ENCODE data around the gene DNAJC18.
A peak's percentile ranks its signal among the peaks of the same experiment; 100 is the strongest.

Gene DNAJC18

GRCh38 chr5:139403418-139403786 is 35.9 kb downstream of the DNAJC18 start:
- DNase-seq (ENCODE audit: low spot score): no peak

DNA sequence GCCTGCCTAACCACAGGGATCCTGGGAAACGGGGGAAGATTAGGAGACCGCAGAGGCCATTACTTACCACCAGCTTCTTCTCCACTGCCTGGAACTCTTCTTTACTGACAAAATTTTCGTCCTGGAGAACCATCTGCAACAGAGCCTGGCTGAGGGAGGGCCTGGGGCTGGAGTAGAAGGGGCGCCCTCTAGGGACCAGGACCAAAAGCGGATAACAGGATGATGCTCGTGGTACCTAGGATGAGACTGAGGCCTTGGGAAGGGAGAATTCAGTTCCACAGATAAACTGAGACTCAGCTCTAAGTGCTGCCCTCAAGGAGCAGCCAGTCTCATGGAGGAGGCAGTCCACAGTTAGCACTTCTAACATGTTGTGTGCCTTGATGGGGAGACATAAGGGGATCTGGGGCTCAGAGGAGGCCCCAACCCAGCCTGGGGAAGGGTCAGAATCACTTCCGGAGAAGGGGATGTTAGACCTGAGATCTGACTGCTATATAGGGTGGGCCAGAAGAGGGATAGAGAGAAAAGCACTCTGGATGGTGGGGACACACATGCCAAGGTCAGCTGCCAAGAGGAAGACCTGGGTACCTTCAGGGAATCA is 36.7 kb downstream of the DNAJC18 start:
- no peak for DNase-seq (ENCODE audit: low spot score)

- no peak for DNase-seq (ENCODE audit: low spot score)
Measured at GRCh38 chr5:139401546-139401945, 37.8 kb downstream of the DNAJC18 start.

DNA sequence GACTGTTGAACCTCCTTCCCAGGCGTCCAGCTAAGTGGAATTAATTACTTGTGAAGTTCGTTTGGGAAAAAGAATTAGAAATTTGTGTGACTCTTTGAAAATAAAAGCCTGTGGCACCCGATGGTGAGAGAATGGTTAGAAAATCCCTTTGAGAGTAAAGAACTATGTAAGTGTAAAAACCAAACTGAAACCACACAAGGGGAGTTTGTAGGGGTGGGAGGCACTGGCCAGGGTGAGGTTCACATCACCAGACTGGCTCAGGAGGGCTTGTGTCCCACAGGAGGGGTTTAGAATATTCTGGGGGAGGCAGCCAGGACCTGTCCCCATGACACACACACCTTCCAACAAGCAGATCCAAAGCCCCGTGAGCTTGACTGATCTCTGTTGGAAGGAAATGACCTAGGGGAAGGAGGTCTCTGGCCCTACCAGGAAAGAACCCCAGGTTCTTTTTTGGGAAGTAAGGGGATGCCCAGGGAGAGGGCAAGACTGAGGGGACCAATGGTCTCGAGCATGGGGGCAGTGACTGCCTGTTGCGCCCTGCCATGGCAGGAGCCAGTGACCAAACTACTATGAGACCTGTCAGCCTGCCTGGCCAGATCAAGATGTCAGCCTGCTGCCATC is 39.7 kb downstream of the DNAJC18 start:
- no peak for DNase-seq (ENCODE audit: low spot score)

DNA sequence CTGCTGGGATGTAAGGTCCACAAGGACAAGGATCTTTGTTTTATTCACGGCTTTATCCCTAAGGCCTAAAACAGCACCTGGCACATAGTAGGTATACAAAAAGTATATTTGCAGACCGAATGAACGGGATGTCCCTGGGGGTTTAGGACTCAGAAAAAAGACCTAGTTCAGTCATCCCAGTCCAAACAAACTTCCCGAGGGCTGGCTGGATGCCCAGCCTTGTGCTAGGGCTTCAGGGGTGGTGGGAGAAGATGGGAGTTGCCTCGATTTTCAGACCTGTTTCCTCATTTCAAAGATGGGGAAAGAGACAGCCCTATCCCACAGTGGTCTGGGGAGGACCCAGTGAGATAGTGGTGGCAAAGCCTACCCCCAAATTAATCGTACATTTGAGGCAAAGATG is 41.4 kb downstream of the DNAJC18 start:
- DNase-seq (ENCODE audit: low spot score): no peak

DNA sequence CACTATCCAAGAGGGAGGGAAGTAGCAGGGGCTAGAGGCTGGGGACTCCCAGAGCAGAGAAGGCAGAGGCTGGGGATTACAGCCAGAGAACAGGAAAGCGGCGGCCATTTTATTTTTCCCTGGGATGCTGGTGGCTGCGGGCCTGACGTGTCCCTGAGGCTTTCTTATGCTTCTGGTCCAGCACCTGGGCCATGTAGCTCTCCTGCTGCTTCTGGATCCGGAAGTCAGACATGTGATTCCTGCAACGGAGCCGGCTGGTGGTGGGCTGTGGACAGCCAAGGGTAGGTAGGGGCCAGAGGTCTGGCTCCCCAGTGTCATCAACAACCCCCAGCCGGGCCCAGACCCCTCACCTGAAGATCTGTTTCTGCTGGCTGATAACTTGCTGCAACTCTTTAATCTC is 42.6 kb downstream of the DNAJC18 start:
- no peak for DNase-seq (ENCODE audit: low spot score)

DNA sequence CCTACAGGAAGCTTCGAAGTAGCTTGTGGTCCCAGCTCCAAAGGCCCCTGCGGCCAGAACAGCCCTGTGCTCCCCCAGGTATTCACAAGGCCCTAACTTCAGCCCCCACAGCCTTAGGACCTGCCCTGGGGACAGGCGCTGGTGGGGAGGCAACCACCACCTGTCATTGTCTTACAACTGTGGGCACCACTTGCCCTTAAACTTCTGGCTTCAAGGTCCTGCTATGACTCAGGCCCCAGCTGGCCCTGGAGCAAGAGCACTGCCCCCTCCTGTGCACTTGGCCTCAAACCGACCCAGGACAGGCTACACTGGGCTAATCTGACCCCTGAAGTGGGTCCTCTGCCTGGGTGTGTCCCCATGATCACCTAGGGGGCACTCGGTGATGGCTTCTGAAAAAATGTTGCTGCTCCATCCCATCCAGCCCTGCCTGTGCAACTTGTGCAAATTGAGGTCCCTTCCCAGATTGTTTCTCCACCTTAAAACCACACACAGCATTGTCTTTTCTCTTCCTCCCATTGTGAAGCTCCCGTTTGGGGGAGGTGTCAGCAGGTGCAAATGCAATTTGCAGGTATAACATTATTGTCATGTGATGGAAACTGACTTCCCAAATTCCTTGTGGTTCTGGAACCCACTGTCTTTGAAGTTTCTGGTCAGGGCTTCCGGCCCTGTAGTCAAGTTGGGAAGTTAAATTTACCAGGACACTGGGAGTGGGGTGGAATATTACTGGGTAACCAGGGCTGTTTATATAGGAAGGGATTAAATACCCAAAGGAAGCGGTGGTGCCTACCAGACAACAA is 43.3 kb downstream of the DNAJC18 start:
- no peak for DNase-seq (ENCODE audit: low spot score)

DNA sequence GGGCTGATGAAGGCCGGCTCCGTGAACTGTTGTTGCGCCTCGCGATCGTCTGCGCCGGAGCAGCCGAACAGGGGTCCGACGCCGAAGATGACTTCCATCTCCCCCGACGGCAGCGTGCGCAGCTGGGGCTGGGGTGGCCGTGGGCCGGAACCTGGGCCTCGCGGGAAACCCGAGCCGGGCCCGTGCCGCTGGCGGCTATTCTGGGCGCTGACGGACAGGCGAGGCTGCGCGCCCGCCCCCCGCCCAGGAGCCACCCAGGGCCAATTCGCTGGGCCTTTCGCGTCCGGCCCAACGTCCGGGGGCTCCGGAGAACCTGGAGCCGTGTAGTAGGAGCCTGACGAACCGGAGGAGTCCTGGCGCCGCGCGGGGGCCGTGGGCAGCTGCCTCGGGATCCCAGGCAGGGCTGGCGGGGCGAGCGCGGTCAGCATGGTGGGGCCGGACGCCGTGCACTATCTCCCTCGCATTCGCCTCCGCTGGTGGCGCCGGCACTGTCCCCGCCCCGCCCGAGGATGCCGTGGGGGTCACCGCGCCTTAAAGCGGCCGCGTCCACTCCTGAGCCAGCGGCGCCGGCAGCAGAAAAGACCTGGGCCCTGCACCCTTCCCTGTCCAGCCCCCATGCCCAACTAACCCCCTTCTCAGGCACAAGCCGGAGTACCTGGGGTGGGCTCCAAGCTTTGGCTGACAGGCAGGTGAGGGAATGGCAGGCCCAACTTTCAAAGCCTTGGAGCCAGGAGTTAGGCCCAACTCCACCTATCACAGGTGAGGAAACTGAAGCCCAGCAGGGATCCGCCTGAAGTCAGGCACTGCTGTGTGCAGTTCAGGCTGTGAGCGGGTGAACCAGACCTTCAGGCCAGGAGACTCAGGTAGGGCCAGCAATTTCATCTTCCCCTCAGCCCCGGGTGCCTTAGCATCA is 44.4 kb downstream of the DNAJC18 start, which contains the start of gene PROB1:
Gene PROB1, minus strand, starts transcription at position 451 of the 913 bp plus-strand sequence. Its CDS starts 23 bp downstream, at position 428.
- DNase-seq (ENCODE audit: low spot score): no peak

- DNase-seq (ENCODE audit: low spot score): no peak
Measured at GRCh38 chr5:139394123-139394653, 45.1 kb downstream of the DNAJC18 start.

GRCh38 chr5:139393497-139394122 is 45.7 kb downstream of the DNAJC18 start:
- DNase-seq (ENCODE audit: low spot score): no peak

DNA sequence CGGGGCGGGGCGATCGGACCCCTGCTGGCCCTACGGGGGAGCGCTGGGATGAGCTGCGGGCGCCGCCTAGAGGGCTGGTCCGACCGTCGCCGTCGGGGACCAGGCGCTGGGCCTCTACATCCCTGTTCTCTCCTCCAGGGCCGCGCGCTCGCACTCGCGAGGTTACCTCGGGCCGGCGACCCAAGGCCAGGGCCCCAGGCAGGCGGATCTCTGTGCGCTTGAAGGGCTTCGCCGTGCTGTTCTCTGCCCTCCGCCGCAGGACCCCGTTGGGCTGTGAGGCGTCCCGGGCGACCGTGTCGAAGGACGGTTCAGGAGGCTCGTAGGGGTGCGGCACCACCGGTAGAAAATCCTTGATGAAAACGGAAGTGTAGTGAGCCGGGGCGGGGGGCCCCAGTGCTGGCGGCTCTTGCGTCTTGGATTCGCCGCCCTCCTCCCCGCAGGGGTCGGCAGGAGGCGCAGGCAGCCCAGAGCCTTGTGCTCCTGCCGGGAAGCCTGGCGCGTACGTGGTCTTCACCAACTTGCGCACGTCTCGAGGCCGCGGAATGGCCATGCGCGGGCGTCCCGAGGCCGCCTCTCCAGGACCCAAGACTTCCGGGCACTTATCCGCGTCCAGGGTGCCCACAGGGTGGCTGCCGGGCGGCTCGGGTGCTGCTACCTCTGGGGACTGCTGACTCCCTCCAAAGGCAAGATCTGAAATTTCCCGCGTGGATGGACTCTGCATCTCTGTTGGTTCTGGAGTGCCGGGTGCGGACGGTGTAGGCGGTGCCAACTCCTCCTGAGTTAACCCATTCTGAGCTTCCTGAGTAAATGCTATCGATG is 46.4 kb downstream of the DNAJC18 start:
- peak; percentile 64 for DNase-seq (ENCODE audit: low spot score)

DNA sequence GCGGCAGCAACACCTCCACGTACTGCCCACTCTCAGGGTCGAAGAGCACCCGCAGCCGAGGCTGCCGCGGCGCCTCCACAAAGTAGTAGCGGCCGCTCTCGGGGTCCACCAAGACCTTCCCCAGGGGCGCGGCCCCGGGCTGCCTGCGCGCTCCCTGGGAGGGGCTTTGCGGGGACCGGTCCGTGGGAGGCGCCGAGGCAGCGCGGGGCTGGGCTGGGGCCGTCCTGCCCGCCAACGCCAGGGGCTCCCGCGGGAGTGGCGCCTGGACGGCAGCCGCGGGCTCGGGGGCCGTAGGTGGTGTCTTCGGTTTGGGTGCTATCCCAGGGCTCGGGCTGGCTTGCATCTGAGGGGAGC is 47.0 kb downstream of the DNAJC18 start:
- DNase-seq (ENCODE audit: low spot score): peak; percentile 19

GRCh38 chr5:139391570-139392323 is 47.6 kb downstream of the DNAJC18 start:
- DNase-seq (ENCODE audit: low spot score): peak; percentile 68

DNA sequence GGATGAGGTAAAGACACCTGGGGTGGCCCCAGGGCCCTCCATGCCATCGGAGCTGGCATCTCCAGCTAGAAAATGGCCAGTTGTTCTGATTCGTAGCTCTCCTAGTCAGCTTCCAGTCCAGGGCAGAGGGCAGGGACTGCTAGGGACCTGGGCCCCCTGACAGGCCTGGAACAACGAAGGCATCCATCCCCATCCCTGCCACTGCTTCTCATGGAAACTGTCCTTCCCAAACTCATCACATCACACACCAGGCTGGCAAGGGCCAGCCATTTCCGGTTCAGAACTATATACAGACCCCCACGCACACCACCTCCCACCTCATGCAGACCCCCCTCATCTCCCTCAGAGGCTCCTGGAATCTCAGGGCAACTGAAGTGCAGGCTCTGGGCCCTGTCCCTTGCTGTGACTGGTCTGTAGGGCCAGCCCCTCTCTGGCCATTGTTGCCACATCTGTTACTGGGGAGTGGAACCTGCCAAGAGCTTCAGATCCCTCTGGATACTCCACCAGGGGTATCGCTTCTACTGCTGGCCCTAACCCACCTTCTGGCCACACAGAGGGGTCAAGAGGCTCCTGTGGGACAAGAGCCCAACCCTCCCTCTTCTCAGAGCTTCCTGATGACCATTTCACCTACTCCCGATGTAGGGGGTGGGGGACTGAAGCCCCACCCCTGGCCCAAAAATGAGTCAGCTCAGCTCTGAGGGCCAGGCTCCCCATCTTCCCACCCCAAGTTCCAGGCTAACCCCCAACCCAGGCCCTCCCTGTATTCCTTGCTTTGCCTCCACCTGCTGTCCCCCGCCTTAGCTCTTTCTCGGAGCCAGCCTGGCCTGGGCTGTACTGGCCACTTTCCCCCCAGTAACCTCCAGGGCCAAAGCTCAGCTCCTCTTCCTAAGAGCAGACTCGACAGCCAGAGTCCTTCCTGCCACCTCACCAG is 48.4 kb downstream of the DNAJC18 start:
- DNase-seq (ENCODE audit: low spot score): no peak

DNA sequence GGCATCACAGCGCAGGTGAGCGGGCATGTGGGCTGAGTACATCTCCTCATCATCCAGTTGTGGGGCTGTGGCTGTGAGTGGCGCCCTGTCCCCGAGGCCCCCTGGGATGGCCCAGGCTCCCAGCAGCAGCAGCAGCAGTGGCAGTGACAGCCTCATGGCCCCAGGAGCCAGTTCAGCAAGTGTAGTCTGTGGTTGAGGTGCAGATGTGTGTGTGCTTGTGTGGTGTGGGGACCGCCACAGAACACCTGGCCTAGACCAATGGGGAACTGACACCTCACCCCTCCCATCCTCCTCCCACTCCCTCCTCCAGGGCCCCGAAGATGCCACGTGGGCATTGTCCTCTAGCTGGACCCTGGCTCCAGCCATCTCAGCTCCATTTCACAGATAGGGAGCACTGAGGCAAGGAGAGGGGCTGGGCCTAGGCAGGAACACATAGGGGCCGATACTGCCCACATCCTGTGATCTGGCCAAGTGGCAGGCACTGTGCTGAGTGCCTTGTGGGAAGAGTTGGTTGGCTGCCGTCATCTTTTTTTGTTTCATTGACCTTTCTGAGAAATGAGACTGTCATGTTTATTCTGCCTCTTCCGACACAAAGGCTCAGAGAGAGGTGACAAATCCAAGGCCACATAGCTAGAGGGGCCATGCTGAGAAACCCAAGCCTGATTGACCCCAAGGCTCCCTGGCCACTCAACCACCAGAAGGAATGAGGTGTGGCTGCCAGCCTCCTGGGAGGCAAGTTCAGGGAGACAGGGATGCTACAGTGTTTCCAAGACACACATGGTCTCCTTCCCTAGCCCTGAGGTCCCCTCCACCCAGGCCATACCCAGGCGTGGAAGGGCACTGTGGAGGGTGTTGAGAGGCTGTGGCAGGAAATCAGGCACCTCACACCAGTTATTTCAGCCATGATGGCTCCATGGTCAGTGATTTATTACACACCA is 49.4 kb downstream of the DNAJC18 start, which contains the start of gene MZB1:
Gene MZB1, minus strand, starts transcription at position 213 of the 938 bp plus-strand sequence. Its CDS starts 57 bp downstream, at position 156.
- no peak for DNase-seq (ENCODE audit: low spot score)

GRCh38 chr5:139388198-139388821 is 51.0 kb downstream of the DNAJC18 start:
- no peak for DNase-seq (ENCODE audit: low spot score)

DNA sequence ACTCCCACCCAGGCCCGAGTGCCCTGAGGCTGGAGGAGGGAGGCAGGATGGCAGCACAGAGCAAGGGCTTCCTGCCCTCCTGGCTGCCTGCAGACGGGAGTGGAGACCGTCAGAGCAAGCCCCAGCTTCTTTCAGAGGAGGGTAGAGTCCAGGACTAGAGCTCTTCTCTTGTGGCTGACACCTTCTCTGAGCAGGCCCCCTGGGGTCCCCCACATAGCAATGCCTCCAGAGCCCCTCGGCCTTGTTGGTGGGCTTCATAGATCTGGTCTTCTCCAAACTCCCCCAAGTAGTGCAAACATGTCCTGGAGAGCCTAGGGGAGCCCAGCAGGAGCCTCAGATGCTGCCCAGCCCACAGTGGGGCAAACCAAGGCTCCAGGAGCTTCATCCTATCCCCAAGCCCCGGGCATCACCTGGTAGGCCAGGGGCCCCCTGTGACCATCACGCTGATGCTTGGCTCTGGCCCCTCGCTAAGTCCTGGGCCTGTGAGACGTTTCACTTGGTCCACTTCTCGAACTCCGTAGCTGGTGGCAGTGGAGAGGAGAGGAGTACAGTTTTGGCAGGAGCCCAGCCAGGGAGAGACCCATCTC is 51.6 kb downstream of the DNAJC18 start:
- no peak for DNase-seq (ENCODE audit: low spot score)

Data from LoVo (cell line).